Natural killer cell (primary cell): ENCODE data around the gene ZNF438. TPM values are rescaled to one million over a fixed set of nuclear protein-coding genes. Genes with fewer than 3 reads are reported as not detected.
"Not testable (repeated sequence)": the region's sequence is repeated elsewhere in the genome, so short reads cannot be mapped to it uniquely, and the experiment has no call there.

ENCODE experiments used
- ATAC-seq, 3 donors: fragments of 150-1000 bp in 2 of 3; fragments of 200-7000 bp in 1 of 3; cut with Tn5 transposase; 1 replicate in 1 of 3; 2 replicates in 2 of 3; pipeline ENCODE4 v1.10.0; 2021; ENCODE audit warnings: mild to moderate bottlenecking in 2 of 3, moderate library complexity in 2 of 3
- DNase-seq, 2 donors: peaks; one replicate each; pipeline versions ENCODE4 v3.0.0 to v3.0.0-alpha.2; 2013 to 2021; ENCODE audit warnings: mixed read lengths in 1 of 2
- H3K27ac ChIP-seq: one replicate; pipeline ENCODE4 v1.5.1; 2013; ENCODE audit warnings: mild to moderate bottlenecking, low read length
- H3K27me3 ChIP-seq: one replicate; pipeline ENCODE4 v1.6.1; 2013; ENCODE audit warnings: low read length; ENCODE audit not compliant: control insufficient read depth, insufficient read depth
- H3K36me3 ChIP-seq: one replicate; pipeline ENCODE4 v1.6.1; 2013; ENCODE audit warnings: low read length; ENCODE audit not compliant: control insufficient read depth, insufficient read depth
- H3K4me1 ChIP-seq: one replicate; pipeline ENCODE4 v1.6.1; 2013; ENCODE audit warnings: low read length; ENCODE audit not compliant: control insufficient read depth, insufficient read depth
- H3K4me3 ChIP-seq: one replicate; pipeline ENCODE4 v1.5.1; 2013; ENCODE audit warnings: low read length
- H3K9me3 ChIP-seq: one replicate; pipeline ENCODE4 v1.6.1; 2013; ENCODE audit warnings: low read length; ENCODE audit not compliant: control insufficient read depth, insufficient read depth
- H3K27ac Mint-ChIP-seq, 2 donors: one replicate each; pipeline ENCODE4 v1.8.0; 2022; ENCODE audit warnings: mild to moderate bottlenecking in 2 of 2, mixed read lengths in 2 of 2, moderate library complexity in 1 of 2
- H3K27me3 Mint-ChIP-seq, 2 donors: one replicate each; pipeline ENCODE4 v1.8.0; 2022; ENCODE audit warnings: low read depth in 2 of 2, mixed read lengths in 2 of 2
- H3K36me3 Mint-ChIP-seq: one replicate; pipeline ENCODE4 v1.8.0; 2022; ENCODE audit warnings: mixed read lengths
- H3K4me1 Mint-ChIP-seq, 2 donors: one replicate each; pipeline ENCODE4 v1.8.0; 2022; ENCODE audit warnings: mixed read lengths in 2 of 2
- H3K4me3 Mint-ChIP-seq: one replicate; pipeline ENCODE4 v1.8.0; 2022; ENCODE audit warnings: mild to moderate bottlenecking, moderate library complexity, mixed read lengths
- H3K9me3 Mint-ChIP-seq, 2 donors: one replicate each; pipeline ENCODE4 v1.8.0; 2022; ENCODE audit warnings: mixed read lengths in 2 of 2
- CTCF ChIP-seq: fragments of 200-600 bp; IDR thresholded peaks from one replicate; pipeline ENCODE4 v1.8.0; 2022; ENCODE audit warnings: antibody characterized with exemption
- WGBS: methylation state at CpG from one replicate; pipeline ENCODE4 v1.1.7; 2013; ENCODE audit warnings: missing lambda C conversion rate; ENCODE audit not compliant: insufficient coverage; 5-methylcytosine and 5-hydroxymethylcytosine counted together
- intact Hi-C: fragments of 100-400 bp; cut with micrococcal nuclease; formaldehyde crosslinking; loops from one replicate; pipeline ENCODE4 v1.14.2; 2022
- total RNA-seq, 4 donors: library from RNA; stranded (reverse); fragments of 120-200 nt in 1 of 4; gene quantifications; one replicate each; pipeline versions ENCODE4 v1.2.3 to v1.2.4, GENCODE V29; 2013 to 2022

Gene ZNF438
- total RNA-seq, 3 donors from 2014 or later (not counting 1 experiment from before 2014, with no cell fraction given) = 2.2 to 3.7 (median 3.7) TPM

DNA sequence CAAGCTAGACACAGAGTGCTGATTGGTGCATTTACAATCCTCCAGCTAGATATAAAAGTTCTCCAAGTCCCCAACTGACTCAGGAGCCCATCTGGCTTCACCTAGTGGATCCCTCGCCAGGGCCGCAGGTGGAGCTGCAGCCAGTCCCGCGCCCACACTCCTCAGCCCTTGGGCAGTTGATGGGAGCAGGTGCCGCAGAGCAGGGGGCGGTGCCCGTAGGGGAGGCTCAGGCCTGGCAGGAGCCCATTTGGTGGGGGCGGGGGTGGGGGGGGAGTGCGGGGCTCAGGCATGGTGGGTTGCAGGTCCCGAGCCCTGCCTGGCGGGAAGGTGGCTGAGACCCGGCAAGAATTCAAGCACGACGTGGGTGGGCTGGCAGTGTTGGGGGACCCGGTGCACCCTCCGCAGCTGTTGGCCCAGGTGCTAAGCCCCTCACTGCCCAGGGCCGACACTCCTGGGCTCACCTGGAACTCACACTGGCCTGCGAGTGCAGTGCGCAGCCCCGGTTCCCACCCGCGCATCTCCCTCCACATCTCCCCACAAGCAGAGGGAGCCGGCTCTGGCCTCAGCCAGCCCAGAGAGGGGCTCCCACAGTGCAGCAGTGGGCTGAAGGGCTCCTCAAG is 101.7 kb downstream of the ZNF438 start:
- intact Hi-C loops = no loop called here
- H3K27me3 Mint-ChIP-seq = no peaks in the 10 kb centered on the region
- H3K27ac Mint-ChIP-seq = no peak overlapping the region
- no peaks in the 10 kb centered on the region for H3K27me3 ChIP-seq
- H3K4me3 ChIP-seq = no peak overlapping the region
- no peak overlapping the region for H3K4me3 Mint-ChIP-seq
- DNase-seq (no peak), ATAC-seq (no peak)
- H3K27ac ChIP-seq = no peak overlapping the region
- peaks cover 11% of the 10 kb centered on the region in 2 donors for H3K4me1 Mint-ChIP-seq
- H3K36me3 ChIP-seq = no peaks in the 10 kb centered on the region
- no peaks in the 10 kb centered on the region for H3K4me1 ChIP-seq
- 98% methylated on average over 23 of the region's 23 CpGs for WGBS
- H3K36me3 Mint-ChIP-seq = no peaks in the 10 kb centered on the region
- no peaks in the 10 kb centered on the region for H3K9me3 ChIP-seq
- no peak for TF ChIP-seq CTCF
- H3K9me3 Mint-ChIP-seq = no peaks in the 10 kb centered on the region

GRCh38 chr10:30929311-30929729 is 102.3 kb downstream of the ZNF438 start:
- not testable (repeated sequence) for H3K9me3 Mint-ChIP-seq, ATAC-seq
- DNase-seq = peak in 1 of 2 donors; percentile 27

GRCh38 chr10:30928742-30929141 is 102.9 kb downstream of the ZNF438 start:
- Mint-ChIP-seq H3K4me3 (peak overlapping the region; percentile 32), H3K27ac (peak overlapping the region; percentile 15 to 64), H3K36me3 (peaks cover 11% of the 10 kb centered on the region), H3K27me3 (no peaks in the 10 kb centered on the region), H3K4me1 (peaks cover 9% of the 10 kb centered on the region in 2 donors), H3K9me3 (peaks cover 3 to 7% of the 10 kb centered on the region in 2 donors)
- ATAC-seq (no peak), DNase-seq (peak in 1 of 2 donors; percentile 26)
- 71% methylated on average over 2 of the region's 2 CpGs for WGBS
- no peak for TF ChIP-seq CTCF
- no peak overlapping the region for H3K27ac ChIP-seq
- H3K36me3 ChIP-seq = no peaks in the 10 kb centered on the region
- H3K4me1 ChIP-seq = no peaks in the 10 kb centered on the region
- intact Hi-C loops = no loop called here
- H3K9me3 ChIP-seq = peaks cover 4% of the 10 kb centered on the region
- no peak overlapping the region for H3K4me3 ChIP-seq
- no peaks in the 10 kb centered on the region for H3K27me3 ChIP-seq

More at GRCh38 chr10:30929311-30929729, 102.3 kb downstream of the ZNF438 start:
- H3K4me3 ChIP-seq, H3K27me3 ChIP-seq, H3K4me1 ChIP-seq, H3K4me1 Mint-ChIP-seq, H3K27me3 Mint-ChIP-seq, H3K27ac ChIP-seq, intact Hi-C loops, H3K9me3 ChIP-seq, H3K36me3 ChIP-seq, H3K36me3 Mint-ChIP-seq: not testable (repeated sequence)
- peak overlapping the region; percentile 32 for H3K4me3 Mint-ChIP-seq
- 15% methylated on average over 10 of the region's 10 CpGs for WGBS
- H3K27ac Mint-ChIP-seq = peak overlapping the region; percentile 15 to 64

- no peak overlapping the region for H3K4me3 ChIP-seq
- Mint-ChIP-seq H3K27me3 (peaks cover 0 to 2% of the 10 kb centered on the region in 2 donors), H3K27ac (no peak overlapping the region), H3K4me3 (no peak overlapping the region), H3K4me1 (no peaks in the 10 kb centered on the region), H3K9me3 (peaks cover 0 to 4% of the 10 kb centered on the region in 2 donors), H3K36me3 (no peaks in the 10 kb centered on the region)
- intact Hi-C loops = no loop called here
- no peaks in the 10 kb centered on the region for H3K9me3 ChIP-seq
- 88% methylated on average over 1 of the region's 2 CpGs for WGBS
- no peaks in the 10 kb centered on the region for H3K36me3 ChIP-seq
- no peaks in the 10 kb centered on the region for H3K4me1 ChIP-seq
- no peak for DNase-seq
- TF ChIP-seq CTCF = no peak
- no peak for ATAC-seq
- no peaks in the 10 kb centered on the region for H3K27me3 ChIP-seq
- H3K27ac ChIP-seq = no peak overlapping the region
Measured at GRCh38 chr10:30918651-30919050, 113.0 kb downstream of the ZNF438 start.
